Spleen (tissue), 7 donors: ENCODE data around the gene KRT17.

Experiments
- POLR2A ChIP-seq, 3 donors: fragments of 450-650 bp; IDR thresholded peaks; one replicate each; pipeline ENCODE4 v1.5.1; 2017; ENCODE audit warnings: antibody characterized with exemption in 3 of 3, mild to moderate bottlenecking in 1 of 3
- POLR2AphosphoS5 ChIP-seq, 3 donors: sonication (generic); formaldehyde crosslinking; IDR thresholded peaks; one replicate each; pipeline ENCODE4 v1.5.1; 2017; ENCODE audit warnings: antibody characterized with exemption in 3 of 3
- TF ChIP-seq, protein P1 (sequence below), 11 experiments: fragments of 200-600 bp in 7 of 11; fragments of 450-650 bp in 4 of 11; sonication (generic) in 4 of 11; IDR thresholded peaks in 8 of 11; conservative IDR thresholded peaks in 3 of 11; 1 replicate in 7 of 11; 2 replicates in 4 of 11; pipeline versions ENCODE4 v1.4.0 to v1.8.0; 2016 to 2021; ENCODE audit warnings: antibody characterized with exemption in 11 of 11, inconsistent platforms in 4 of 11, mild to moderate bottlenecking in 1 of 11
- donor health status: DM: no; HTN: no; CAD: no; lungs with moderate emphysema.
- donor health status: DM: no; HTN: no; CAD: no.
- donor health status: DM: no; HTN: no; CAD: no.

DNA sequence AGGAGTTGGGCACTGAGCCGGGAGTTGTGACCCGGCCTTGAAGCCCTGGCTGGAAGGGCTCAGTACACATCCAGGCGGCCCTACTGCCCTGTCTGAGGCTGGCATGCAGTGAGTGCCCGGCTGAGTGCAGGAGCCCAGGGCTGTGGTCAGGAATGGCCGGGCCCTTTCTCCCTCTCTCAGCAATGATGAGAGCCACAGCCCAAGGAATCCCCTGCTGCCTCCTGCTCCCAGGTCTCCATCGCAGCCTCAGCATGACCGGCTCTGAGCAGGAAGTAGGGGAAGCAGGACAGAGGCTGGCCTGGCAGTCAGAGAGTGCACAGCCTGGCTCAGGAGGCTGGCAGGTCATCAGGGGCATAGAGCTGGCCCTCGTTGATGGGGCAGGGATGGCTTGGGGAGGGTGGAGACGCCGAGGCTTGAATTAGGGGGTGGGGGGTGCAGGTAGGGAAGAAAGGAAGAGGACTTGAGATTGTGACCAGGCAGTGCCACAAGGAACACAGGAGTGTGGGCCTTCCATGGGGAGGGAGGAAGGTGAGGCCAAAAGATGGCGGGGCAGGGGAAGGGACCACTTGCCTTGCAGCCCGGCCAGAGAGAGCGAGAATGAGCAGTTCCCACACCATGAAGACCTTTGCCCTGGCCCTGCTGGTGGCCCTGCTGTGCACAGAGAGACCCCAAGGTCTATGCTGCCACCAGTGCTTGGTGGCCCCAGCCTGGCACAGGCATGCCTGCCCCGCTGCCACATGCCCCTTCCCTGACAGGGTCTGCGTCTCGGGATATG lies 32.1 kb upstream of the KRT17 start:
- TF ChIP-seq, protein P1, sequence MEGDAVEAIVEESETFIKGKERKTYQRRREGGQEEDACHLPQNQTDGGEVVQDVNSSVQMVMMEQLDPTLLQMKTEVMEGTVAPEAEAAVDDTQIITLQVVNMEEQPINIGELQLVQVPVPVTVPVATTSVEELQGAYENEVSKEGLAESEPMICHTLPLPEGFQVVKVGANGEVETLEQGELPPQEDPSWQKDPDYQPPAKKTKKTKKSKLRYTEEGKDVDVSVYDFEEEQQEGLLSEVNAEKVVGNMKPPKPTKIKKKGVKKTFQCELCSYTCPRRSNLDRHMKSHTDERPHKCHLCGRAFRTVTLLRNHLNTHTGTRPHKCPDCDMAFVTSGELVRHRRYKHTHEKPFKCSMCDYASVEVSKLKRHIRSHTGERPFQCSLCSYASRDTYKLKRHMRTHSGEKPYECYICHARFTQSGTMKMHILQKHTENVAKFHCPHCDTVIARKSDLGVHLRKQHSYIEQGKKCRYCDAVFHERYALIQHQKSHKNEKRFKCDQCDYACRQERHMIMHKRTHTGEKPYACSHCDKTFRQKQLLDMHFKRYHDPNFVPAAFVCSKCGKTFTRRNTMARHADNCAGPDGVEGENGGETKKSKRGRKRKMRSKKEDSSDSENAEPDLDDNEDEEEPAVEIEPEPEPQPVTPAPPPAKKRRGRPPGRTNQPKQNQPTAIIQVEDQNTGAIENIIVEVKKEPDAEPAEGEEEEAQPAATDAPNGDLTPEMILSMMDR (IDR thresholded peaks at IDR 0.05 in 8 of 11, conservative IDR thresholded peaks at IDR 0.05 in 3 of 11): no peak
- no peak for TF ChIP-seq POLR2AphosphoS5 (IDR thresholded peaks at IDR 0.05)
- TF ChIP-seq POLR2A (IDR thresholded peaks at IDR 0.05): no peak
